SHP77 (cell line): ENCODE measurements around the gene KIAA0232.
"Not testable (repeated sequence)": the region's sequence is repeated elsewhere in the genome, so short reads cannot be mapped to it uniquely, and the experiment has no call there.

Experiments used
- DNase-seq, 2 experiments: peaks; one replicate each; lab custom pipeline; 2025; lab: John Stamatoyannopoulos, UW

Gene KIAA0232

DNA sequence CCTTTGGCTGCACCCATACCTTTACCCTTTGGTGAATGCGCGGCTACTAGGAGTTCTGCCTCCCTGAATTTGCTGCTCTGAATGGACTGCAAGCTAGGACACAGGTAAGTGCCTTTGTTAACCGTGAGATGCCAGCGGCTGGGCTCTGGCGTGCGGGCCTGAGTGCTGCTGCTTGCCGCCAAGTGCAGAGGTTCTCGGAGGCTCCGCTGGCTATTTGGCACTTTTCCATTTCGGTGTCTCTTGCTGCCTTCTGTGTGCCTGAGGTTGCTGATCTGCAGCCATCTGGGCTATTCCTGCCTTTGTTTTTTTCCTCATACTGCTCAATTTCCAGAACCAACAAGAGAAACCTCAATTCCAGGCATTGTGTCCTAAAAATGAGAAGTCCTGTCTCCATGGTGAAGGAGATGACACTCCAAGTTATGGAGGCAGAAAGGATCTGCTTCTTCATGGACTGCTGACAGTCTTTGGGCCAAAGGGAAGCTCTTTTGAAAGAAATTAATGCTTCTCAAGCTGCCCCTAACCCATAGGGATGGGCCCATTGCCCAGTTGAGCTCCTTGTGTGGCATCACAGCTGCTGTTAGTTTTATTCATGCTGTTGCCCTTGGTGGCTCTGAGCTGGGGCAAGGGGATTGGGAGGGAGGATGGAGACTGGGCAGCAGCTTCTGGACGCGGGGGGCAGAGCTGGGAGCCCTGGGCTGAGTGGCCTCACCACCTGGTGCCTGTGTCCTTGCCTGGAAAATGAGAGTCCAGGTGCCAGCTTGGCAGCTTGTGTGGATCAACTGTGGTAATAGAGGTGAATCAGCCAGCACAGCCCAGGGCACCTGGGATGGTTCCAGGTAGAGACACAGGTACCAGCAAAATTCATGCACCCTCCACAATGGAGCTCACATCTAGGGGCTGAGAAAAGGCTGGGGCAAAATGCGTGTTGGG, 123.3 kb downstream of the KIAA0232 start:
- no peak for DNase-seq

- DNase-seq: not testable (repeated sequence)
These were observed 124.0 kb downstream of the KIAA0232 start for GRCh38 chr4:6906486-6906885.

GRCh38 chr4:6907658-6908191, 125.2 kb downstream of the KIAA0232 start:
- peak in 1 of 2 experiments; percentile 38 for DNase-seq

DNA sequence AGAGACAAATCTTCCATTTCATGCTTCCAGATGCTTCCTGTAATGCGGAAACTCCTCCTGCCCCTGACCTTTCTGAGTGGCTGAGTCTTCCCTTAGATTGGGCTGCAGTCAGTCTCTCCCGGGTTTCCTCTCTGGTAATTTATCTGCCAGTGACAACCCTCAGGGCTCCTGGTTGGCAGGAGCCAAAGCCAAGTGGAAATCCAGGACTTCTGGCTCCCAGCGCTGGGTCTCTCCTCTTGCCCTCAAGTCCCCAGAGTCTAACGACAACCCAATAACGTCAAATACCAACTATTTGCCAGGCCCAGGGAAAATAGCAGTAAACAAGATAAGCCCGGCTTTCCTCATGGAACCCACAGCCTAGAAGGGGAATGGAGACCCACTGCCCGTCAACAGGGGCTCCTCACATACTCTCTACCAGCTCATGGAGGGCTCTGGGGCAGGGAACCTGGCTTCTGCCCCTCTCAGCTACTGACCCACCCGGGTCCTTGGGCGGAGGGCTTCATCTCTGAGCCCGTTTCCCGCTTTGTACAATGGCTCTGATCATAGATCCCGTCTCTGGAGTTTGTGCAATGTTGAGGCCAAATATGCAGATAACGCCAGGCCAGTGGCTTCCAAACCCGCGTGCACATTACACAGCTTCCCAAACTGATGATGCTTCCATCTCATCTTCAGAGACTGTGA, 126.0 kb downstream of the KIAA0232 start:
- DNase-seq: no peak

DNA sequence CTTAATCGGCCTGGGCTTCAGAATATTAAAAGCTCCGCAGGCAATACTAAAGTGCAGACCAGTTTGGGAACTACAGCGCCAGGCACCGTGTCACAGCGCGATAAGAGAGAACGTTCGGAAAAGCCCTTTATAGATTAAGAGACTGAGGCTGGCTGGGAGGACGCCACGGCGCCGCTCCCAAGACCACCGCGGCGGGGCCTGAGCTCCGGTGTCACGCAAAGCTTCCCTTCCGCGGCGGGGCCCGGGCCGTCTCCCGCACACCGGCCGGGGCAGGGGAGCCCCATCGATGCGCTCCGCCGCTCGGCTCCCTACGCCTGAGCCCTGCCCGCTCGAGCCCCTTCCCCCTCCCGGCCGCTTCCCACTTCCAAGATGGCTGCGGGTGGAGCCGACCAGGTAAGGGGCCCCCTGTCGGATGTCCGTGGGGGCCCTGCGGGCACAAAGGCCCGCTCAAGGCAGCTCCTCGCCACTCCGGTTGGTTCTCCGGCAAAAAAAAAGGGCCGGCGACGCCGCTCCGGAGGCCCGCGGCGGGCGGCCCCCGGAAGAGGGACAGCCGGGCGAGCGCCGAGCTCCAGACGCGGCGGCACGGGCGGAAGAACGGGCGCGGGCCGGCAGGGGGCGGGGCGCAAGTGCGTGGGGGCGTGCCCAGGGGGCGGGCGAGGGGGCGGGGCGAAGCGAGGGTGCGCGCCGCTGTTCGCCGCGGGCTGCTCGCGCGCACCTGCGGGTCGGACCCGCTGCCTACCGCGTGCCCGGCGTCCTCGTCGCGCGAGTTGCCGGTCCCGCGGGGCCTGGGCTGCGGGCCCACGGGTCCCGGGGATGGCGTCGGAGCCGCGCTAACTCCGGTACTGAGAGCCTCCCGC, 126.8 kb downstream of the KIAA0232 start, which contains the start of gene TBC1D14:
TBC1D14 (plus strand) TSS at position 714 of the 857 bp plus-strand sequence. CDS start 13,564 bp downstream, outside the sequence.
- DNase-seq: peak in 1 of 2 experiments; percentile 56

DNA sequence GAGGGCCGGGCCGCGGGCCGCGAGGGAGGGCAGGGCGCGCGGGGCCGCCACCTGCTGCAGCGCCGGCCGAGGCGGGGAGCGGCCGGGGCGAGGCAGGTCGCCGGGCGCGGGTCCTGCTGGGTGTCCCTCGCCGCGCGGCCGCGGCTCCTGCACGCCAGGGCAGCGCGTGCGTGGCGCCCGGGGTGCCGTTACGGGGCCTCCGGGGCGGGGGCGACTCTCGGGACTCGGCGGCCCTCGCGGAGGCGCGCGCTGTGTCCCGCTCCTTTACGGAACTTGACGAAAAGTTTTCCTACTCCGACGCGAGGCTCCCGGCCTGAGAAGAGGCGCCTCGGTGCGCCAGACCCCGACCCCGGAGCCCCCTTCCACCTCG, 127.4 kb downstream of the KIAA0232 start:
- DNase-seq: no peak

DNA sequence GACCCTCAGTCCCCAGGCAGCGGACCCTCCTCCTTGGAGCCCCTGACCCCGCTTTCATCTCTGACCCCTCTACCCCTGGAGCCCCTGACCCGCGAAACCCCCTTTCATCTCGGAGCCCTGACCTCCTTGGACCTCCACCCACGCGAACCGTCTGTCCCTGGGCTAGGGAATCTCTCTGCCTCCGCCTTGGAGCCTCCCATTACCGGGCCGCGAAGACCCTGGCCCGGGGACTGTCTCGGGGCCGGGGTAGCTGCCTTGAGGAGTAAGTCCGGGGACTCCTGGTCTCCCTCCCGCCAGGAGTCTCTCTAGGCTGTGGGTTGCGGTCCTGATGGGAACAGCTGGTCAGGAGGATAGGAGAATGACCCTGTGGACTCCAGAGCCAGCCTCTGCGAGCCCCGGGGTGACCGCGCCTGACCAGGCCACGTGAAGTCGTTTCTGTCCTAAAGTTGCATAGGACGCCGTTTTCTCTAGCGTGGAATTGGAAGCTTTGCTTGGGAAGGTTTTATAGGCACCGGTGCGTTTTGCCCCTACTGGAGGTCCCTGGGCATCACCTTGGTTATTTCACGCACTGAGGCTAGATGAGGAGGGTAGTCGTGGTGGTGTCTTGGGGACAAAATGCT, 127.9 kb downstream of the KIAA0232 start:
- no peak for DNase-seq

- DNase-seq: no peak
These were observed 128.7 kb downstream of the KIAA0232 start for GRCh38 chr4:6910960-6911874.

DNA sequence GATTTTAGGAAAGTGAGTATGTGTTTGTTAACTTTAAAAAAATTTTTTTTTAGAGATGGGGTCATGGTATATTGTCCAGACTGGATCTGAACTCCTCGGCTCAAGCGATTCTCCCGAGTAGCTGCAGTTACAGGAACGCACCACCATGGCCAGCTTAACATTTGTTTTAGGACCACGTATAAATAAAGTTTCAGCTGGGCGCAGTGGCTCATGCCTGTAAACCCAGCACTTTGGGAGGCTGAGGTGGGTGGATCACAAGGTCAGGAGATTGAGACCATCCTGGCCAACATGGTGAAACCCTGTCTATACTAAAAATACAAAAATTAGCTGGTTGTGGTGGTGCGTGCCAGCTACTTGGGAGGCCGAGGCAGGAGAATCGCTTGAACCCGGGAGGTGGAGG, 129.4 kb downstream of the KIAA0232 start:
- DNase-seq: not testable (repeated sequence)

DNA sequence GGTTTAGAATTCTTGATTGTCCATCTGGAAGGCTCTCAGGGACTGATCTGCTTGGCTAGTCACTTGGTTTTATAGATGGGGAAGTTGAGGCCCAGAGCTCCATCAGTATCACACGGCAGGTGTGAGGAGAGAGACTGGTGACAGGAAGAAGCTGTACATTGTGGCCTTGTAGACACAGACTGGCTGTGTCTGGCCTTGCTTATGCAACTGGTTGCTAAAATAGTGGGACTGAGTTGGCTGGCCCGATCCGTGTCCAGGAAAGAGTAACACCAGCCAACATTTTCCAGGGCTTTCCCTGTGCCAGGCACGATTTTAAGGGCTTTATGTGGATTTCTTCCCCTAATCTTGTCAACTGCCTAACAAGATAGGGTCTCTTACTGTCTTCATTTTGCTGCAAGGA, 129.9 kb downstream of the KIAA0232 start:
- no peak for DNase-seq

GRCh38 chr4:6913350-6913905, 130.9 kb downstream of the KIAA0232 start:
- no peak for DNase-seq

DNA sequence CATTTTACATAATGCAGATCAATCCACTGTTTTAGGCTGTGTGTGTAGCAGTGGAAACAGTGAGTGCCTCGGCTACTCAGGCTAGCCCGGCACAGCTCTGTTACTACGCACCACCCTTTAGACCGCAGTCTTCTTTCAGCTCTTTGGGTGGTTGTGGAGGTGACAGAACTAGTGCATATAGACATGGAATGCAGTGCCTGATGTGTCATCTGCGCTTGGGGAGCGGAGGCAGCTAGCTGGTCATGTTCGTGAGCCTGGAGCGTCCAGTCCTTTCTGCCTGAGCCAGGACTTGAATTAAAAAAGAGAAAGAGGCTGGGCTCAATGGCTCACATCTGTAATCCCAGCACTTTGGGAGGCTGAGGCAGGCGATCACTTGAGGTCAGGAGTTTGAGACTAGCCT, 131.9 kb downstream of the KIAA0232 start:
- no peak for DNase-seq

DNA sequence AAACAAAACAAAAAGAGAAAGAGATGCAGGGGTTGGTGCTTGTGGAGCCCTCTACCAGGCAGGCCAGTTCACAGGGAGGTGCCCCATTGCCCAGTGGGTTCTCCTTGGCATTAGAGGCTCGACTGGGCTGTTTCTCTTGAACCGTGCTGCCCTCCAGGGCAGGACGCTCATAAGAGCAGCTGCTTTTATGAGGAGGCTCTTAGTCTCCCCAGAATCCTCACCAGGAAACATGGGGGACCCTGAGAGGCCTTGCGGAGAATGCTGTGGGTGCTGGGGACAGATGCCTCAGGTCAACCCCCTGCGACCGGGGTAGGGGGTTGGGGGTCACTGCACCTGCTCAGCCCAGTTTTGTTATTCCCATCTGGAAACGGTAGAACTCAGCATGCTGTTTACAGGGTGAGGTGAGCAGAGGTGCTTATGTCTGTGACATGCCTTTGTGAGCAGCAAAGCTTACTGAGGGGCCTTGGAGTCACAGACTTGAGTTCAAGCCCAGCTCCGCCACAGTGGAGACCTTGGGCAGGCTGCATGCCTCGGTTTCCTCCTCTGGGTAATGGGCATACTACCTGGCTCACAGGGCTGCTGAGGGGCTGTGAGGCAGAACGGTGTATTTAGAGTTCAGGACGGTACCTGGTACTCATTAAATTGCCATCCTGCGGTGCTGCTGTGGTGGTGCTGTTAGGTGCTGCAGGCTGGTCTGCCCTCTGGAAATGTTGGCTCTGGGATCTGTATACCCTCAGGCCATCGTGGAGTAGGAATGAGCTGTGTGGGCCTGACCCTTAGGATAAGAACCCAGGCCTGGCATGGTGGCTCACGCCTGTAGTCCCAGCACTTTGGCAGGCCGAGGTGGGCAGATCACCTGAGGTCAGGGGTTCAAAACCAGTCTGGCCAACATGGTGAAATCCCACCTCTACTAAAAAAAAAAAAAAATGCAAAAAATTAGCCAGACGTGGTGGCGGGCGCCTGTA, 132.8 kb downstream of the KIAA0232 start:
- no peak for DNase-seq

GRCh38 chr4:6916069-6916586, 133.6 kb downstream of the KIAA0232 start:
- no peak for DNase-seq

GRCh38 chr4:6916587-6917460, 134.3 kb downstream of the KIAA0232 start:
- no peak for DNase-seq

- DNase-seq: peak; percentile 74 to 77
These were observed 135.1 kb downstream of the KIAA0232 start for GRCh38 chr4:6917461-6918271.

GRCh38 chr4:6918338-6918737, 135.8 kb downstream of the KIAA0232 start:
- no peak for DNase-seq
